Type B pancreatic cell (in vitro differentiated cells): ENCODE results near the gene EID2B. TPM values are rescaled to one million over a fixed set of nuclear protein-coding genes. Genes with fewer than 3 reads are reported as not detected.

ENCODE experiments used
- DNase-seq: peaks from one replicate; pipeline ENCODE4 v3.0.0; 2021; ENCODE audit warnings: mixed read lengths; ENCODE audit not compliant: unreplicated experiment; ENCODE audit errors: extremely low spot score
- H3K27ac Mint-ChIP-seq: 2 replicates; pipeline ENCODE4 v1.8.0; 2021; ENCODE audit warnings: mild to moderate bottlenecking, mixed read lengths
- H3K27me3 Mint-ChIP-seq: 2 replicates; pipeline ENCODE4 v1.8.0; 2021; ENCODE audit warnings: mixed read lengths
- H3K36me3 Mint-ChIP-seq: 2 replicates; pipeline ENCODE4 v1.8.0; 2021; ENCODE audit warnings: mixed read lengths
- H3K4me1 Mint-ChIP-seq: one replicate; pipeline ENCODE4 v1.8.0; 2021; ENCODE audit warnings: mixed read lengths; ENCODE audit not compliant: unreplicated experiment
- H3K4me3 Mint-ChIP-seq: 2 replicates; pipeline ENCODE4 v1.8.0; 2021; ENCODE audit warnings: mild to moderate bottlenecking, mixed read lengths
- H3K9me3 Mint-ChIP-seq: 2 replicates; pipeline ENCODE4 v1.8.0; 2021; ENCODE audit warnings: mixed read lengths
- total RNA-seq: library from RNA; stranded (reverse); gene quantifications from 2 replicates; pipeline ENCODE4 v1.2.1, GENCODE V29; 2021; ENCODE audit warnings: low replicate concordance
- TF ChIP-seq, protein P1 (sequence below): fragments of 200-600 bp; sonication (generic); conservative IDR thresholded peaks from 2 replicates; pipeline ENCODE4 v1.5.0; 2021; ENCODE audit warnings: antibody characterized with exemption, mild to moderate bottlenecking

EID2B gene
- total RNA-seq, 1 donor from 2014 or later = 4.8 TPM

GRCh38 chr19:39481229-39481545, 51.5 kb downstream of the EID2B start:
- Mint-ChIP-seq H3K27ac (peak overlapping the region; percentile 92), H3K9me3 (no peaks in the 10 kb centered on the region), H3K36me3 (peaks cover 9% of the 10 kb centered on the region), H3K4me3 (peak overlapping the region; percentile 95), H3K4me1 (peaks cover 22% of the 10 kb centered on the region), H3K27me3 (no peaks in the 10 kb centered on the region)
- no peak for DNase-seq
- TF ChIP-seq, protein P1, sequence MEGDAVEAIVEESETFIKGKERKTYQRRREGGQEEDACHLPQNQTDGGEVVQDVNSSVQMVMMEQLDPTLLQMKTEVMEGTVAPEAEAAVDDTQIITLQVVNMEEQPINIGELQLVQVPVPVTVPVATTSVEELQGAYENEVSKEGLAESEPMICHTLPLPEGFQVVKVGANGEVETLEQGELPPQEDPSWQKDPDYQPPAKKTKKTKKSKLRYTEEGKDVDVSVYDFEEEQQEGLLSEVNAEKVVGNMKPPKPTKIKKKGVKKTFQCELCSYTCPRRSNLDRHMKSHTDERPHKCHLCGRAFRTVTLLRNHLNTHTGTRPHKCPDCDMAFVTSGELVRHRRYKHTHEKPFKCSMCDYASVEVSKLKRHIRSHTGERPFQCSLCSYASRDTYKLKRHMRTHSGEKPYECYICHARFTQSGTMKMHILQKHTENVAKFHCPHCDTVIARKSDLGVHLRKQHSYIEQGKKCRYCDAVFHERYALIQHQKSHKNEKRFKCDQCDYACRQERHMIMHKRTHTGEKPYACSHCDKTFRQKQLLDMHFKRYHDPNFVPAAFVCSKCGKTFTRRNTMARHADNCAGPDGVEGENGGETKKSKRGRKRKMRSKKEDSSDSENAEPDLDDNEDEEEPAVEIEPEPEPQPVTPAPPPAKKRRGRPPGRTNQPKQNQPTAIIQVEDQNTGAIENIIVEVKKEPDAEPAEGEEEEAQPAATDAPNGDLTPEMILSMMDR = no peak

Other genes with a start within 250 kb of the EID2B start
- not detected in 2 replicates for gene IFNL1, start 236.4 kb downstream of the EID2B start, total RNA-seq
- gene LRFN1, start 212.0 kb downstream of the EID2B start, total RNA-seq = 3.6 and 5.6 TPM in 2 replicates
- gene GMFG, start 196.8 kb downstream of the EID2B start, total RNA-seq = not detected in 2 replicates
- 116 and 123 TPM in 2 replicates for gene SAMD4B, start 190.4 kb downstream of the EID2B start, total RNA-seq
- 36.9 and 43.6 TPM in 2 replicates for gene PAF1, start 141.7 kb downstream of the EID2B start, total RNA-seq
- 37.3 and 40.8 TPM in 2 replicates for gene MED29, start 141.5 kb downstream of the EID2B start, total RNA-seq
- 36.0 and 101 TPM in 2 replicates for gene ZFP36, start 126.0 kb downstream of the EID2B start, total RNA-seq
- gene PLEKHG2, start 120.2 kb downstream of the EID2B start, total RNA-seq = 32.9 and 86.7 TPM in 2 replicates
- gene RPS16, start 96.9 kb downstream of the EID2B start, total RNA-seq = 2,174 and 2,175 TPM in 2 replicates
- 142 and 144 TPM in 2 replicates for gene SUPT5H, start 87.3 kb downstream of the EID2B start, total RNA-seq
- 63.6 and 82.2 TPM in 2 replicates for gene TIMM50, start 52.0 kb downstream of the EID2B start, total RNA-seq
- gene DLL3, start 33.9 kb downstream of the EID2B start, total RNA-seq = 0.74 and 2.7 TPM in 2 replicates
- gene SELENOV, start 17.7 kb downstream of the EID2B start, total RNA-seq = 1.1 TPM in 1 of 2 replicates, not detected in the other
- 15.3 and 19.2 TPM in 2 replicates for gene EID2, start 7.3 kb upstream of the EID2B start, total RNA-seq
- not detected in 2 replicates for gene LGALS13, start 69.7 kb upstream of the EID2B start, total RNA-seq
- gene LGALS16, start 123.1 kb upstream of the EID2B start, total RNA-seq = not detected in 2 replicates
- 0.48 TPM in 1 of 2 replicates, not detected in the other for gene LGALS14, start 171.6 kb upstream of the EID2B start, total RNA-seq
- gene CLC, start 205.2 kb upstream of the EID2B start, total RNA-seq = not detected in 2 replicates
- gene LEUTX, start 246.0 kb upstream of the EID2B start, total RNA-seq = not detected in 2 replicates